Testis (tissue), 3 donors: Measurements from ENCODE around the gene TEX52. TPM values are rescaled to one million over a fixed set of nuclear protein-coding genes. Genes with fewer than 3 reads are reported as not detected.

Experiments
- DNase-seq: peaks from one replicate; pipeline ENCODE4 v3.0.0-alpha.2; 2019
- H3K27ac ChIP-seq, 2 donors: fragments of 200-600 bp; sonication (generic); one replicate each; pipeline ENCODE4 v1.5.1; 2019
- H3K27me3 ChIP-seq: fragments of 200-600 bp; sonication (generic); one replicate; pipeline ENCODE4 v1.5.1; 2019
- H3K36me3 ChIP-seq: fragments of 200-600 bp; sonication (generic); one replicate; pipeline ENCODE4 v1.5.1; 2017; ENCODE audit warnings: low read depth; ENCODE audit errors: missing control alignments
- H3K4me1 ChIP-seq: fragments of 200-600 bp; sonication (generic); one replicate; pipeline ENCODE4 v1.5.1; 2019
- H3K4me3 ChIP-seq, 2 donors: fragments of 200-600 bp; sonication (generic); one replicate each; pipeline ENCODE4 v1.5.1; 2017 to 2019
- H3K9me3 ChIP-seq: fragments of 200-600 bp; sonication (generic); one replicate; pipeline ENCODE4 v1.5.1; 2017
- POLR2A ChIP-seq: fragments of 450-650 bp; IDR thresholded peaks from one replicate; pipeline ENCODE4 v1.6.1; 2017; ENCODE audit warnings: antibody characterized with exemption, mild to moderate bottlenecking, moderate library complexity
- WGBS, 2 donors: methylation state at CpG; one replicate each; pipeline ENCODE4 v1.1.5; 2018; 5-methylcytosine and 5-hydroxymethylcytosine counted together
- intact Hi-C: fragments of 100-400 bp; cut with DNase I; formaldehyde crosslinking; loops from one replicate; pipeline ENCODE4 v1.15.1; 2023; ENCODE audit warnings: low total_unique reads
- polyA plus RNA-seq: library from polyadenylated mRNA; stranded (reverse); fragments of 350-450 nt; fragmentation: Illumina TruSeq; extraction: RNeasy Lipid Tissue Mini Kit (QIAGEN cat#74804); gene quantifications from one replicate; pipeline ENCODE4 v1.2.3, GENCODE V29; 2014; ENCODE audit warnings: low read depth, low replicate concordance; ENCODE audit not compliant: insufficient read depth
- total RNA-seq, 2 donors: library from RNA; depleted of rRNA; stranded (reverse); fragments of >200 nt; gene quantifications; one replicate each; pipeline ENCODE4 v1.2.3, GENCODE V29; 2016
- TF ChIP-seq, protein P1 (sequence below), 3 experiments: fragments of 450-650 bp in 2 of 3; fragments of 200-600 bp in 1 of 3; sonication (generic) in 1 of 3; IDR thresholded peaks; one replicate each; pipeline ENCODE4 v1.5.1; 2016 to 2019; ENCODE audit warnings: antibody characterized with exemption in 3 of 3, mild to moderate bottlenecking in 2 of 3, moderate library complexity in 1 of 3

TEX52 gene
- total and polyA plus RNA-seq, 3 donors from 2014 or later = 0.81 to 11.4 (median 4.7) TPM

DNA sequence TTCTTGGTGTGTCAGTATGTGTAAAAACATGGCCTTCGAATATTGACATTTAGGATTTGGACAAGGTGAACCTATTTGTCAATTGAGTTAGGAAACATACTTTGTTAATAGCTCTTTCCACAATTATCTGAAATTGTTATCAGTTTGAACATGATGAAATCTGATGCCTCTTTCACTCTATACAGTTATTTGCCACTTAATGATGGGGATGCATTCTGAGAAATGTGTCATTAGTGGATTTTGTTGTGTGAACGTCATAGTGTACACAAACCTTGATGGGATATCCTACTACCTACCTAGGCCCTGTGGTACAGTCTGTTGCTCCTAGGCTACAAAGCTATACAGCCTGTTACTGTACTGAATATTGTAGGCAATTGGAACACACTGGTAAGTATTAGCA is 38.7 kb upstream of the TEX52 start:
- DNase-seq = no peak
- Histone ChIP-seq H3K4me3 (no peak overlapping the region), H3K4me1 (no peaks in the 10 kb centered on the region), H3K27ac (no peak overlapping the region), H3K27me3 (no peaks in the 10 kb centered on the region), H3K9me3 (no peaks in the 10 kb centered on the region), H3K36me3 (no peaks in the 10 kb centered on the region)
- intact Hi-C loops = no loop called here
- TF ChIP-seq, protein P1, sequence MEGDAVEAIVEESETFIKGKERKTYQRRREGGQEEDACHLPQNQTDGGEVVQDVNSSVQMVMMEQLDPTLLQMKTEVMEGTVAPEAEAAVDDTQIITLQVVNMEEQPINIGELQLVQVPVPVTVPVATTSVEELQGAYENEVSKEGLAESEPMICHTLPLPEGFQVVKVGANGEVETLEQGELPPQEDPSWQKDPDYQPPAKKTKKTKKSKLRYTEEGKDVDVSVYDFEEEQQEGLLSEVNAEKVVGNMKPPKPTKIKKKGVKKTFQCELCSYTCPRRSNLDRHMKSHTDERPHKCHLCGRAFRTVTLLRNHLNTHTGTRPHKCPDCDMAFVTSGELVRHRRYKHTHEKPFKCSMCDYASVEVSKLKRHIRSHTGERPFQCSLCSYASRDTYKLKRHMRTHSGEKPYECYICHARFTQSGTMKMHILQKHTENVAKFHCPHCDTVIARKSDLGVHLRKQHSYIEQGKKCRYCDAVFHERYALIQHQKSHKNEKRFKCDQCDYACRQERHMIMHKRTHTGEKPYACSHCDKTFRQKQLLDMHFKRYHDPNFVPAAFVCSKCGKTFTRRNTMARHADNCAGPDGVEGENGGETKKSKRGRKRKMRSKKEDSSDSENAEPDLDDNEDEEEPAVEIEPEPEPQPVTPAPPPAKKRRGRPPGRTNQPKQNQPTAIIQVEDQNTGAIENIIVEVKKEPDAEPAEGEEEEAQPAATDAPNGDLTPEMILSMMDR (IDR thresholded peaks at IDR 0.05) = no peak
- 79 to 88% methylated on average over 2 of the region's 2 CpGs for WGBS, 2 donors

DNA sequence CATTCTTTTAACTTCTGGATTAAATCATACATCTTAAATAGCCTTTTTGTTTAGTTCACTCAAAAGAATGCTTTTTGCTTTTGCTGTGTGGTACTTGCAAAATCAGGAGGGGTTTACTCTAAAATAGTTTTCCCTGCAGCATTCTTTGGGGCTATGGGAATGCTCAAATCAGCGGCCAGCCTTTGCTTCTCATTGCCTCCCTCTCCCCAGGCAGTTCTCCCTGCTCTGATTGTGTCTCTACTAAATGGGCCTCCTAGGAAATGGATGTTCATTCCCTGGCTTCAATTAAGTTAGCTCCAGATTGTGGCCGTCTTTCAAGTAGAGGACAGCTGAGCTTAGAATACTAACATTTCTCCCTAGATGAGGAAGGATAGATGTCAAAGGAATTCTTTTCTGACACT is 38.2 kb upstream of the TEX52 start:
- H3K9me3 ChIP-seq = no peaks in the 10 kb centered on the region
- TF ChIP-seq POLR2A = no peak
- TF ChIP-seq, protein P1 (IDR thresholded peaks at IDR 0.05) = no peak
- intact Hi-C loops = no loop called here
- no peaks in the 10 kb centered on the region for H3K36me3 ChIP-seq
- H3K4me1 ChIP-seq = no peaks in the 10 kb centered on the region
- WGBS, 2 donors = 35 to 64% methylated on average over 2 of the region's 2 CpGs
- H3K27ac ChIP-seq = no peak overlapping the region
- no peak for DNase-seq
- H3K4me3 ChIP-seq = no peak overlapping the region
- no peaks in the 10 kb centered on the region for H3K27me3 ChIP-seq

DNA sequence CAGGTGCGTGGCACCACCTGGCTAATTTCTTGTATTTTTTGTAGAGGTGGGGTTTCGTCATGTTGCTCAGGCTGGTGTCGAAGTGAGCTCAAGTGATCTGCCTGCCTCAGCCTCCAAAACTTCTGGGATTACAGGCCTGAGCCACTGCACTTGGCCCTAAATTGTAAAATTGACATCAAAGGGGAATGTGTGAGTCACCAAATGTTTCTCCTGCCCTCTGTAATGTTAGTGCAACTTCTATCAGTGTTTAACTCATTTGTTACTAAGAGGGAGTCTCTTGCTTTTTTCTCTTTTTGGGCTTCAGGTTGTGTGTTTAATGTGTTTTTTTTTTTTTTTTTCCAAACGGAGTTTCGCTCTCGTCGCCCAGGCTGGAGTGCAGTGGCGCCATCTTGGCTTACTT is 36.2 kb upstream of the TEX52 start:
- DNase-seq = no peak
- Histone ChIP-seq H3K27ac (no peak overlapping the region), H3K4me1 (no peaks in the 10 kb centered on the region), H3K27me3 (no peaks in the 10 kb centered on the region), H3K36me3 (no peaks in the 10 kb centered on the region), H3K9me3 (no peaks in the 10 kb centered on the region), H3K4me3 (no peak overlapping the region)
- intact Hi-C loops = no loop called here
- TF ChIP-seq, protein P1 (IDR thresholded peaks at IDR 0.05) = no peak
- no peak for TF ChIP-seq POLR2A
- WGBS, 2 donors = 70 to 80% methylated on average over 8 of the region's 8 CpGs

DNA sequence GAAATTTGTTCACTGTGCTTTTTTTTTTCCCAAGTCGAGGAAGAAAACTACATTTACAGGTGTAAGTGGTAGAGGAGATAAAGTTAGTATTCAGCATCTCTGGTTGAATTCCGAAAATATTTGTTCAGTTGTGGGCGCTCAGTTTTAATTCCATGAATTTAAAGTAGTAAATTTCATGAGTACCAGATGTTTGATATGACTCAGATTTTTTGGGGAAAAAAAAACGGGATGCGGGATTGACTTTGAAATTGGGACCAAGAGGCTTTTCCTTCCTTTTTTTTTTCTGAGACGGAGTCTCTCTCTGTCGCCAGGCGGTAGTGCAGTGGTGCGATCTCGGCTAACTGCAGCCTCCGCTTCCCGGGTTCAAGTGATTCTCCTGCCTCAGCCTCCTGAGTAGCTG is 35.4 kb upstream of the TEX52 start:
- Histone ChIP-seq H3K4me1 (no peaks in the 10 kb centered on the region), H3K9me3 (no peaks in the 10 kb centered on the region), H3K36me3 (no peaks in the 10 kb centered on the region), H3K4me3 (no peak overlapping the region), H3K27ac (no peak overlapping the region), H3K27me3 (no peaks in the 10 kb centered on the region)
- WGBS, 2 donors = 61 to 63% methylated on average over 12 of the region's 12 CpGs
- intact Hi-C loops = no loop called here
- no peak for DNase-seq
- TF ChIP-seq, protein P1 (IDR thresholded peaks at IDR 0.05) = no peak
- TF ChIP-seq POLR2A = no peak

DNA sequence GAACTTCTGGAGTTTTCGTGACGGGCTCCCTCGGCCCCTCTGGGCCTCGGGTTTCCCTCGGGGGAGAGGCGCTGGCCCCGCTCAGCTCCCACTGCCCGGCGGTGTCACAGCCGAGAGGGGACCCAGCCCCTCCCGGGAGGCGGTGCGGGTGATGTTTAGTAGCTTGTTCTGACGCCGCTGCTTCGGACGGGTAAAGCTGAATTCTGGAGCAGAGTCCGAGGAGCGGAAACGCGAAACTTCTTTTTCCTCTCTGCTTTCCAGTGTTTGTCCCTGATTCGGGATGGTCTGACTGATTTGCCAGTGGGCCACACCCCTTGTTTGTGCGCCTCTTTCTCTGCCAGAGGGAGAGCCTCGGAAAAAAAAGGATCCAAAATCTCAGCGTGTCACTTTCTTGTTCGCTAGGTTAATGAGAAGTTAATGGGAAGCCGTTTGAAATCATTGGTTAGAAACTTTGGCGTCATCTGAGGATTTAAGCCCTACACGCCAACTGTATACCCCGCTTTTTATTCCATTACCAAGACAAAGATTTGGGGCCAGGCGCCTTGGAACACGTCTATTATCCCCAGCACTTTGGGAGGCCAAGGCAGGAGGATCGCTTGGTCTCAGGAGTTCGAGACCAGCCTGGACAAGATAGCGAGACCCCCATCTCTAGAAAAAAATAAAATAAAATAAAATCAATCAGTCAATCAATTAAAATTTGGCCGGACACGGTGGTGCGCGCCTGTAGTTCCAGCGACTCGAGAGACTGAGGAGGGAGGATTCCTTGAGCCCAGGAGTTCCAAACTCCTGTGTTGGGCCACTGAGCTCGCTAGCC is 34.6 kb upstream of the TEX52 start:
- Histone ChIP-seq H3K4me3 (peak overlapping the region; percentile 89 to 97), H3K36me3 (no peaks in the 10 kb centered on the region), H3K27me3 (no peaks in the 10 kb centered on the region), H3K4me1 (no peaks in the 10 kb centered on the region), H3K9me3 (no peaks in the 10 kb centered on the region), H3K27ac (peak overlapping the region; percentile 92 to 93)
- intact Hi-C loops = no loop called here
- DNase-seq = peak; percentile 62
- no peak for TF ChIP-seq POLR2A
- TF ChIP-seq, protein P1 (IDR thresholded peaks at IDR 0.05) = no peak
- WGBS, 2 donors = 18 to 21% methylated on average over 33 to 35 of the region's 42 CpGs
